HG03045 (cell line): Measurements from ENCODE around the gene MAP4K5.

Experiments
- ATAC-seq: cut with Tn5 transposase; IDR thresholded peaks from one replicate; pipeline ENCODE4 v1.9.1; 2021; ENCODE audit warnings: mild to moderate bottlenecking, moderate library complexity; ENCODE audit not compliant: unreplicated experiment

Gene MAP4K5

GRCh38 chr14:50479041-50479440 lies 53.3 kb downstream of the MAP4K5 start:
- ATAC-seq = no peak

GRCh38 chr14:50477760-50478159 lies 54.6 kb downstream of the MAP4K5 start:
- no peak for ATAC-seq

- no peak for ATAC-seq
These were observed 56.2 kb downstream of the MAP4K5 start for GRCh38 chr14:50476134-50476533.

GRCh38 chr14:50475460-50475859 lies 56.9 kb downstream of the MAP4K5 start:
- ATAC-seq = no peak

GRCh38 chr14:50471838-50472465 lies 60.4 kb downstream of the MAP4K5 start:
- ATAC-seq = no peak

- no peak for ATAC-seq
These were observed 62.4 kb downstream of the MAP4K5 start for GRCh38 chr14:50469982-50470381.

GRCh38 chr14:50462111-50462510 lies 70.3 kb downstream of the MAP4K5 start:
- no peak for ATAC-seq

GRCh38 chr14:50453869-50454268 lies 78.5 kb downstream of the MAP4K5 start:
- ATAC-seq = no peak

- ATAC-seq = no peak
These were observed 79.2 kb downstream of the MAP4K5 start for GRCh38 chr14:50452979-50453705.

- ATAC-seq = no peak
These were observed 80.1 kb downstream of the MAP4K5 start for GRCh38 chr14:50452296-50452695.

GRCh38 chr14:50451854-50452253 lies 80.5 kb downstream of the MAP4K5 start:
- no peak for ATAC-seq

- no peak for ATAC-seq
These were observed 84.9 kb downstream of the MAP4K5 start for GRCh38 chr14:50447461-50447860.

- ATAC-seq = no peak
These were observed 97.8 kb downstream of the MAP4K5 start for GRCh38 chr14:50434528-50434927.

GRCh38 chr14:50432131-50432530 lies 100.2 kb downstream of the MAP4K5 start:
- ATAC-seq = no peak

GRCh38 chr14:50425816-50426215 lies 106.6 kb downstream of the MAP4K5 start:
- ATAC-seq = no peak

GRCh38 chr14:50425105-50425504 lies 107.3 kb downstream of the MAP4K5 start:
- ATAC-seq = no peak

- no peak for ATAC-seq
These were observed 108.8 kb downstream of the MAP4K5 start for GRCh38 chr14:50423529-50423928.

- ATAC-seq = no peak
These were observed 110.9 kb downstream of the MAP4K5 start for GRCh38 chr14:50421499-50421898.

GRCh38 chr14:50417853-50418252 lies 114.5 kb downstream of the MAP4K5 start:
- no peak for ATAC-seq

- ATAC-seq = no peak
These were observed 121.4 kb downstream of the MAP4K5 start for GRCh38 chr14:50410921-50411320.

GRCh38 chr14:50410071-50410470 lies 122.3 kb downstream of the MAP4K5 start:
- ATAC-seq = no peak

- ATAC-seq = no peak
These were observed 125.1 kb downstream of the MAP4K5 start for GRCh38 chr14:50407111-50407812.
